ENCODE measurements around the gene TMEM238. TPM values are rescaled to one million over a fixed set of nuclear protein-coding genes. Genes with fewer than 3 reads are reported as not detected.

TMEM238 gene
- total and polyA plus RNA-seq, 9 of the 15 experiments (the other 6 are each of a cell fraction or from before 2014, with no cell fraction given) = 0.18 to 5.1 (median 1.3) TPM; not detected in 4

DNA sequence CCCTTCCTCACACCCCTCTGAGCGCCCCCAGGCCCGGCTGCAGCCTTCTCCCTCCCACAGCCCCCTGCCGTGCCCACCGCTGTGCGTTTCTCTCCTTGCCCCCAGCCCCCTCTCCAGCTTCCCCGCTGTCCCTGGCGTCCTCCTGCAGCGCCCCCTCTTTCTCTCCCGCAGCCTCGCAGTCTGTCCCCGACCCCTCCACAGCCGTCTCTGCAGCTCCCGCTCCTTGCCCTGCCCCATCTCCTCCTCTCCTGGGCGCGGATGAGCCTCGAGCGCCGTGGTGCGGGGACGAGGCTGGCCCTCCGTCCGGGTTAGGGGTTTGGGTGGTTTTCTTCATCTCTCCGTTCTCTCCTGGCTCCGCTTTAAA lies 43.3 kb downstream of the TMEM238 start:
- ChIA-PET CTCF (ENCODE audit: low intra/inter-chr PET ratio) (no interaction called here), POLR2A (interaction anchor here (1.2 to 1.4 kb wide), 4 partner anchors 9 to 43 kb away, joined by 4 to 11 read pairs (median 6); partner anchors contain the start of gene TMEM238)
- peak overlapping the region; percentile 49; the same call in 1 of the 2 replicates for H2AFZ ChIP-seq (ENCODE audit: low read depth, low read length)
- TF ChIP-seq TFE3 (CRISPR knock-in tag; IDR thresholded peaks at IDR 0.05) (no peak), TCF3 (CRISPR knock-in tag; IDR thresholded peaks at IDR 0.05) (no peak), TAL1 (IDR thresholded peaks at IDR 0.05) (no peak), ZNF77 (CRISPR knock-in tag; IDR thresholded peaks at IDR 0.05) (no peak), E2F6 (IDR thresholded peaks at IDR 0.05; ENCODE audit: borderline replicate concordance in 1 of 2, extremely low read depth in 1 of 2, insufficient read depth in 1 of 2, insufficient read length in 1 of 2, low read depth in 1 of 2, low read length in 1 of 2, poor library complexity in 1 of 2, severe bottlenecking in 1 of 2) (no peak), MLLT1 (IDR thresholded peaks at IDR 0.05) (peak; percentile 57 to 59; a peak in 3 of 4 replicates), CREM (IDR thresholded peaks at IDR 0.05; ENCODE audit: low read depth) (0 out of 2 replicates have a peak, but pooled peaks have one; percentile 3), RAD21 (CRISPR knock-in tag; conservative IDR thresholded peaks at IDR 0.05 in 1 of 2, IDR thresholded peaks at IDR 0.05 in 1 of 2) (peak in 1 of 2 experiments; percentile 20; a peak in 1 of 4 replicates), ZBTB1 (CRISPR knock-in tag; IDR thresholded peaks at IDR 0.05; ENCODE audit: borderline replicate concordance, low read depth) (0 out of 2 replicates have a peak, but pooled peaks have one; percentile 53)
- TF ChIP-seq, protein P1, sequence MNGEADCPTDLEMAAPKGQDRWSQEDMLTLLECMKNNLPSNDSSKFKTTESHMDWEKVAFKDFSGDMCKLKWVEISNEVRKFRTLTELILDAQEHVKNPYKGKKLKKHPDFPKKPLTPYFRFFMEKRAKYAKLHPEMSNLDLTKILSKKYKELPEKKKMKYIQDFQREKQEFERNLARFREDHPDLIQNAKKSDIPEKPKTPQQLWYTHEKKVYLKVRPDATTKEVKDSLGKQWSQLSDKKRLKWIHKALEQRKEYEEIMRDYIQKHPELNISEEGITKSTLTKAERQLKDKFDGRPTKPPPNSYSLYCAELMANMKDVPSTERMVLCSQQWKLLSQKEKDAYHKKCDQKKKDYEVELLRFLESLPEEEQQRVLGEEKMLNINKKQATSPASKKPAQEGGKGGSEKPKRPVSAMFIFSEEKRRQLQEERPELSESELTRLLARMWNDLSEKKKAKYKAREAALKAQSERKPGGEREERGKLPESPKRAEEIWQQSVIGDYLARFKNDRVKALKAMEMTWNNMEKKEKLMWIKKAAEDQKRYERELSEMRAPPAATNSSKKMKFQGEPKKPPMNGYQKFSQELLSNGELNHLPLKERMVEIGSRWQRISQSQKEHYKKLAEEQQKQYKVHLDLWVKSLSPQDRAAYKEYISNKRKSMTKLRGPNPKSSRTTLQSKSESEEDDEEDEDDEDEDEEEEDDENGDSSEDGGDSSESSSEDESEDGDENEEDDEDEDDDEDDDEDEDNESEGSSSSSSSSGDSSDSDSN (IDR thresholded peaks at IDR 0.05; ENCODE audit: borderline replicate concordance in 1 of 2, low read depth in 2 of 2, low read length in 2 of 2) = 0 out of 4 replicates have a peak, but pooled peaks of 1 of the 2 experiments have one; percentile 58
- TF ChIP-seq, protein P2, sequence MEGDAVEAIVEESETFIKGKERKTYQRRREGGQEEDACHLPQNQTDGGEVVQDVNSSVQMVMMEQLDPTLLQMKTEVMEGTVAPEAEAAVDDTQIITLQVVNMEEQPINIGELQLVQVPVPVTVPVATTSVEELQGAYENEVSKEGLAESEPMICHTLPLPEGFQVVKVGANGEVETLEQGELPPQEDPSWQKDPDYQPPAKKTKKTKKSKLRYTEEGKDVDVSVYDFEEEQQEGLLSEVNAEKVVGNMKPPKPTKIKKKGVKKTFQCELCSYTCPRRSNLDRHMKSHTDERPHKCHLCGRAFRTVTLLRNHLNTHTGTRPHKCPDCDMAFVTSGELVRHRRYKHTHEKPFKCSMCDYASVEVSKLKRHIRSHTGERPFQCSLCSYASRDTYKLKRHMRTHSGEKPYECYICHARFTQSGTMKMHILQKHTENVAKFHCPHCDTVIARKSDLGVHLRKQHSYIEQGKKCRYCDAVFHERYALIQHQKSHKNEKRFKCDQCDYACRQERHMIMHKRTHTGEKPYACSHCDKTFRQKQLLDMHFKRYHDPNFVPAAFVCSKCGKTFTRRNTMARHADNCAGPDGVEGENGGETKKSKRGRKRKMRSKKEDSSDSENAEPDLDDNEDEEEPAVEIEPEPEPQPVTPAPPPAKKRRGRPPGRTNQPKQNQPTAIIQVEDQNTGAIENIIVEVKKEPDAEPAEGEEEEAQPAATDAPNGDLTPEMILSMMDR (IDR thresholded peaks at IDR 0.05 in 2 of 3, conservative IDR thresholded peaks at IDR 0.05 in 1 of 3; ENCODE audit: insufficient read depth in 2 of 3, low read depth in 1 of 3, low read length in 3 of 3) = peak in 2 of 3 experiments; percentile 37 to 52; a peak in 3 of 6 replicates

More for the DNA sequence above, 43.3 kb downstream of the TMEM238 start:
- Histone ChIP-seq H4K20me1 (replicated peaks; ENCODE audit: control insufficient read depth, insufficient read depth, low read length) (0 out of 2 replicates have a peak, but pooled peaks cover 6% of the 10 kb centered on the region), H3K4me2 (ENCODE audit: insufficient read depth, low read length) (peak overlapping the region; percentile 97), H3K9ac (ENCODE audit: insufficient read depth in 1 of 2, low read depth in 2 of 2, low read length in 2 of 2) (peak overlapping the region; percentile 97 to 99), H3K36me3 (ENCODE audit: control insufficient read depth, insufficient read depth, low read length) (peaks cover 38% of the 10 kb centered on the region; the same call in 2 of the 3 replicates), H3K9me3 (replicated peaks; ENCODE audit: control insufficient read depth, insufficient read depth, low read depth, low read length) (no peaks in the 10 kb centered on the region), H3K4me3 (peak overlapping the region; percentile 92), H3K9me1 (ENCODE audit: control insufficient read depth, insufficient read depth, low read length) (no peaks in the 10 kb centered on the region), H3K27me3 (ENCODE audit: control insufficient read depth in 2 of 2, insufficient read depth in 2 of 2, low read length in 2 of 2) (no peaks in the 10 kb centered on the region), H3K4me1 (replicated peaks in 1 of 2; ENCODE audit: control insufficient read depth in 2 of 2, insufficient read depth in 2 of 2, low read length in 2 of 2) (peaks cover 7 to 61% of the 10 kb centered on the region in 2 experiments; a peak in 4 of 5 replicates), H3K79me2 (ENCODE audit: control insufficient read depth, insufficient read depth, low read length) (peaks cover 24% of the 10 kb centered on the region), H3K27ac (ENCODE audit: extremely low read depth, low read depth, low read length) (peak overlapping the region; percentile 97)
- FAIRE-seq (no peak), DNase-seq (ENCODE audit: extremely low read depth in 1 of 4, low spot score in 3 of 4) (peak in 2 of 4 experiments; percentile 37 to 63), ATAC-seq (peak; percentile 9)
- intact Hi-C loops (cut with micrococcal nuclease) (no loop called here), in situ Hi-C loops (cut with MboI) (no loop called here)
- 2% methylated on average over 11 of the region's 24 CpGs for WGBS (ENCODE audit: insufficient coverage, low coverage, missing lambda C conversion rate)
- BruUV-seq (replicated peaks) = no TSS peak

All from K562 (cell line).